Fibroblast of skin of scalp (primary cell): ENCODE data around the gene ZNF354C.

Experiments
- DNase-seq: peaks from one replicate; pipeline ENCODE4 v3.0.0-alpha.2; 2013

The ZNF354C gene

DNA sequence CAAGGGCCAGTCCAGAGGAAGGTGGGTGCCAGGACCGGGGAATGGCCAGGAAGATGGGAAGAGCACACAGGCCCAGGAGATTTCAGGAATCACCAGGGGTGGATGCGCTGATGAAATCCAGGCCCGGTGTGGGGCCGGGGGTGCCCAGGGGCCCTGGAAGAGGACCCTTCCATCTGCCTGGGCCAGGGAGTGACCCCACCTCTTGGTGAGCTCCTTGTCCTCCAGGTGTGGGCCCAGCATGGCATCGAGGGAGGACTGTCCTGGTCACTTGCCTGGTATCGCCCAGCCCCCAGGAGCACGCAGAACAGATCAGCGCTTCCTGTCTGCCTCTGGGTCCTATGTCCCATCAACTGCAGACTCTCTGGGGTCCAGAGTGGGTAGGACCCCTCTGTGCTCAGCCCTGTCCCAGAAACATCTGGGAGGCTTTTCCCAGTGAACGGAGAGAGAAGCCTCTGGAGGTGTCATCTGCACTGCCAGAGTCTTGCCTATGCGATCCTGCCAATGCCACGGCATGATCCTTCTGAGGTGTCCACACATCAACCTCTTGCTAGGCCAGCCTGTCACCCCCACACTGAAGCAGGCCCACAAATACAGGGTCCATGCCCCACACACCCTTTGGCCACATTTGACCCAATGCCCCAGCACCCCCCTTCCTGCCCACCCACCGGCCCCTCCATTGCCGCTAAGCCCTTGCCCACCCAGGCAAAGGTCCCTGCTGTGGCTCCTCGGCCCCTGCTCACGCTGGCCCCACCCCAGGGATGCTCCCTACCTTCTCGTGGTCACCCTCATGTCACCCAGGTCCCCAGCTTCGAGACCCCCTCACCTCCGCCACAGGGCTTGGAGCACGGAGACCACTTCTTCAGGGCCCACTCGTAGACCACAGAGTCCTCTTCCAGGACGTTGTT, 67.2 kb downstream of the ZNF354C start:
- no peak for DNase-seq

DNA sequence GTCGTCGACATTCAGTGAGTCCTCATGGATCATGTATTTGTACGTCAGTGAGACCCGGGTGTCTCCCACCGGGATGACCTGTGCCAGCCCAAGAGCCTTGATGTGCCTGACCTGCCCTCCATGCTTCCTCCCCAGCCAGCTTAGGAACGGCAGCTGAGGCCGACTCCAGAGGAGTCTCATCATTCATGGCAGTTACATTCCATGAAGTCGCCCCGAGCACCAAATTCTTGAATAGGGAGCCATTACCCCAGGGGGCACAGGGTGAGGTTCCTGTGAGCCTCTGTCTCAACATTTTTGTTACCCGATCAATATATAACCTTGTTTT, 67.8 kb downstream of the ZNF354C start:
- no peak for DNase-seq

DNA sequence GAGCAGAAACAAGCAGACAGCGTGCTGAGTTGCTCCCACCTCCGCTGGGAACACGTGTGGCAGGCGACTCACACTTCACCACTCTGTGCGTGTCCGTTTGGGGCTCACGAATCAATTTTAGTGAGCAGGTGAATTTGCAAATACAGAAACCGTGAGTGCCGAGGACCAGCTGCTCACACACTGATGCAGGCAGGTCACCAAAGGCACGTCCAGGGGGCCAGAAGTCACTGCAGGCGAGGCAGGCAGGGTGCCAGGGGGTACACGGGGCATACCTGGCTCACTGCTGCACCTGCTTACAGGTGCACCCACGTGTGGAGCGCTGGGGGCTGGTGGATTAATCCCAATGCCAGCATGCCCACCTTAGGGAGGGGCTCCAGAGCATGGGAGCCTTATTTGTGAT, 68.8 kb downstream of the ZNF354C start:
- DNase-seq: no peak

GRCh38 chr5:179129607-179130071, 69.5 kb downstream of the ZNF354C start:
- DNase-seq: no peak

- DNase-seq: no peak
Measured at GRCh38 chr5:179130101-179130681, 70.0 kb downstream of the ZNF354C start.

GRCh38 chr5:179131321-179131835, 71.2 kb downstream of the ZNF354C start:
- DNase-seq: no peak

GRCh38 chr5:179131886-179132585, 71.9 kb downstream of the ZNF354C start:
- no peak for DNase-seq

GRCh38 chr5:179132586-179133355, 72.6 kb downstream of the ZNF354C start:
- DNase-seq: no peak
